NCI-H82 treated with DMSO at 0.1 percent for 48 hours (cell line): ENCODE results near the gene DACT1.
A peak's percentile ranks its signal among the peaks of the same experiment; 100 is the strongest.
"Not testable (repeated sequence)": the region's sequence is repeated elsewhere in the genome, so short reads cannot be mapped to it uniquely, and the experiment has no call there.

ENCODE experiments used
- DNase-seq: peaks from one replicate; lab custom pipeline; 2025; ENCODE audit not compliant: unreplicated experiment; lab: John Stamatoyannopoulos, UW

Gene DACT1, protein sequence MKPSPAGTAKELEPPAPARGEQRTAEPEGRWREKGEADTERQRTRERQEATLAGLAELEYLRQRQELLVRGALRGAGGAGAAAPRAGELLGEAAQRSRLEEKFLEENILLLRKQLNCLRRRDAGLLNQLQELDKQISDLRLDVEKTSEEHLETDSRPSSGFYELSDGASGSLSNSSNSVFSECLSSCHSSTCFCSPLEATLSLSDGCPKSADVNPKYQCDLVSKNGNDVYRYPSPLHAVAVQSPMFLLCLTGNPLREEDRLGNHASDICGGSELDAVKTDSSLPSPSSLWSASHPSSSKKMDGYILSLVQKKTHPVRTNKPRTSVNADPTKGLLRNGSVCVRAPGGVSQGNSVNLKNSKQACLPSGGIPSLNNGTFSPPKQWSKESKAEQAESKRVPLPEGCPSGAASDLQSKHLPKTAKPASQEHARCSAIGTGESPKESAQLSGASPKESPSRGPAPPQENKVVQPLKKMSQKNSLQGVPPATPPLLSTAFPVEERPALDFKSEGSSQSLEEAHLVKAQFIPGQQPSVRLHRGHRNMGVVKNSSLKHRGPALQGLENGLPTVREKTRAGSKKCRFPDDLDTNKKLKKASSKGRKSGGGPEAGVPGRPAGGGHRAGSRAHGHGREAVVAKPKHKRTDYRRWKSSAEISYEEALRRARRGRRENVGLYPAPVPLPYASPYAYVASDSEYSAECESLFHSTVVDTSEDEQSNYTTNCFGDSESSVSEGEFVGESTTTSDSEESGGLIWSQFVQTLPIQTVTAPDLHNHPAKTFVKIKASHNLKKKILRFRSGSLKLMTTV

DNA sequence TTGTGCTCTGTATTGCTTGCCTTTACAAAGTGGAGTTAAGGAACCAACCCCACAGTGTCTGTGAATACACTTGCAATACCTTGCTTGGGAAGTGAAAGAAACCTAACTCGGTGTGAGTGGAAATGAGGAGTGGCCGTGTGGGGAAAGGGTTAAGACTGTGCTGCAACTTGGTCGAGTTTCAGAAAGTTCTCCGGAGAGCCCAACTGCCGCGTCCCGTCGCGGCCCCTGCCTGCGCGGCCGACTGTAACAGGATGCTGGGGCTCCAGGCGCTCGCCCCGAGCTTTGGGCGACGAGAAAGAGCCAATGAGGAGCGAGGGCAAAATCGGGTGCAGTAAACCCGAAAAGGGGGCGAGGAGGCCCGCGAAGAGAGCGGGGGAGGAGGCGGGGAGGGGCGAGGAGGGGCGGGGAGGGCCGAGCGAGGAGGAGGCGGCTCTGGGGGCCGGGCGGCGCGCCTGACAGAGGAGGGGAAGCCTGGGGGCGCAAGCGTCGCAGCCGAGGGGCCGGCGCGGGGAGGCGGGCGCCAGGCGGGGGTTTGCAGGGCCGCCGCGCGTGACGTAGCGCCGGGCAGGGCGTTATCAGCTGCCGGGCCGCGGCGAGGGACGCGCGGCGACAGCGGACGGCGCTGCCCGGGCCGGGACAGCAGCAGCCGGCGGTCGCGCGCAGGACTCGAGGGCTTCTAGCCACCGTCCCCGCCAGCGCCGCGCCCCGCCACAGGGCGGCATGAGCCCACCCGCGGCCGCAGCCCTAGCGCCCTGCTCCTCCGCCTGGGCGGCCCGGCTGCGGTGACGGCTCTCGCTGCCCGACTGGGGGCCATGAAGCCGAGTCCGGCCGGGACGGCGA lies at the start of gene DACT1:
Gene DACT1, plus strand, starts transcription at position 572 of the 840 bp plus-strand sequence. Its CDS starts 241 bp downstream, at position 813.
- DNase-seq: peak; percentile 27

DNA sequence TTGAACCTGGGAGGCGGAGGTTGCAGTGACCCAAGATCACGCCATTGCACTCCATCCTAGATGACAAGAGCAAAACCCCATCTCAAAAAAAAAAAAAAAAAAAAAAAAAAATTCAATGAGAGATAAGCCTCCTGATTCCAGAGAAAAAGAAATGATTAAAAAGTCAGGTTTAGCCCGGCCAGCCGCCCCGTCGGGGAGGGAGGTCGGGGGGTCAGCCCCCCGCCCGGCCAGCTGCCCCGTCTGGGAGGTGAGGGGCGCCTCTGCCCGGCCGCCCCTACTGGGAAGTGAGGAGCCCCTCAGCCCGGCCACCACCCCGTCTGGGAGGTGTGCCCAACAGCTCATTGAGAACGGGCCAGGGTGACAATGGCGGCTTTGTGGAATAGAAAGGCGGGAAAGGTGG lies 49.4 kb upstream of the DACT1 start:
- not testable (repeated sequence) for DNase-seq

DNA sequence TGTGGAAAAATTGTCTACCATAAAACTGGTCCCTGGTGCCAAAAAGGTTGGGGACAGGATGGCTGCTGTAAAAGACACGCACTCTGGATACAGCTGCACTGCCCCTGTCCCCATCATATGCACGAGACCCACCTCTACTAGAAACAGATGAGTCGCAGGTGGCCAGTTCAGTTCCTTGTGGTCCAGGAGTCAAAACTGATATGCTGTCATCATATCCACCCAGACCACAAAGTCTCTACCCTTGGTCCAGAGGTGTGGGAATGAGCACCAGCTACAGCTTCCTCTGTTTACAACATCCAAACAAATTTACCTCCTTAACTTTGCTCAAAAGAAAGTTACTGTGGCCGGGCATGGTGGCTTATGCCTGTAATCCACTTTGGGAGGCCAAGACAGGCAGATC lies 43.8 kb upstream of the DACT1 start:
- no peak for DNase-seq

DNA sequence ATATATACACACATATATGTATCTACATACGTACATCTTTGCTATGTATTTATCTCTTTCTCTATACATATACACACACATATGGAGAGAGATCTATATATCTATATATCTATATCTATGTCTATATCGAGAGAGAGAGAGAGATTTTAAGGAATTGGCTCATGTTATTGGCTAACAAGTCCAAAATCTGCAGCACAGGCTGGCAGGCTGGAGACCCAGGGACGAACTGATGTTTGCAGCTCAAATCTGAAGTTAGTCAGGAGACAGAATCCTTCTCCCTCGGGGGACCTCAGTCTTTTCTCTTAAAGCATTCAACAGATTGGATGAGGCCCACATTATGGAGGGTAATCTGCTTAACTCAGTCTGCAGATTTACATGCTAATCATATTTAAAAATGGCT lies 40.7 kb upstream of the DACT1 start:
- peak; percentile 30 for DNase-seq

DNA sequence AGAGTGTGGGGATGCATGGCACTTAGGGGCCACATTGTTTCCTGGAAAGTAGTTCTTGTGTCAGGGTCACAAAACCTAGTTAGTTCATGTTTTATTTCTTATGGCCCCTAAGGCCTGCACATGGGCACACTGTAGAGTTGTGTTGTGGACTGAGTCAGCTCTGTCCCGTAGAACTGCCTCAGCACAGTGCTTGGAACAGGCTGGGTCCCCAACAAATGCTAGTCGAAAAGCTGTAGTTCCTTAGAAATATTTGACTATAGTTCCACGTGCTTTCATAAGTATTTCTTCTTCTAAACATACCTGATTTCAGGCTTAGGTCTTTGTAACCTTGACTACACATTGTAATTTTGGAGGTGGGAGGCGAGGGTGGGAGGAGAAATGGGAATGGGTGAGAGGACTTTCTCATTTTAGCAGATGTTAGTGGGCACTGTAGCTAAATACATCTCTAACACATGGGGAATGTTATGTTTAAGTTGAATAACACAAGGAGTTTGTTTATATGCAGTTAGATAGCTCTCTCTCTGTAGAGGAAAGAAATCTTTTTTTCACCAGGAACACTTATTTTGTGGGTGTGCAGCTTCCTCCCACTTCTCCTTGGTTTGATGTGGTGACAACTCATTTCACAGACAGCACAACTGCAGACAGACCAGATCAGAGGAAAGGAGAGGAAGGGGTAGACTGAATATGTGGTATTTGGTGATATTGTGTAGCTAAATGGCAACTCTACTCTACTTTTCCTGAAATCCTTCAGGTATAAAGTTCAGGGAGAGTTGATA lies 39.5 kb upstream of the DACT1 start:
- no peak for DNase-seq

DNA sequence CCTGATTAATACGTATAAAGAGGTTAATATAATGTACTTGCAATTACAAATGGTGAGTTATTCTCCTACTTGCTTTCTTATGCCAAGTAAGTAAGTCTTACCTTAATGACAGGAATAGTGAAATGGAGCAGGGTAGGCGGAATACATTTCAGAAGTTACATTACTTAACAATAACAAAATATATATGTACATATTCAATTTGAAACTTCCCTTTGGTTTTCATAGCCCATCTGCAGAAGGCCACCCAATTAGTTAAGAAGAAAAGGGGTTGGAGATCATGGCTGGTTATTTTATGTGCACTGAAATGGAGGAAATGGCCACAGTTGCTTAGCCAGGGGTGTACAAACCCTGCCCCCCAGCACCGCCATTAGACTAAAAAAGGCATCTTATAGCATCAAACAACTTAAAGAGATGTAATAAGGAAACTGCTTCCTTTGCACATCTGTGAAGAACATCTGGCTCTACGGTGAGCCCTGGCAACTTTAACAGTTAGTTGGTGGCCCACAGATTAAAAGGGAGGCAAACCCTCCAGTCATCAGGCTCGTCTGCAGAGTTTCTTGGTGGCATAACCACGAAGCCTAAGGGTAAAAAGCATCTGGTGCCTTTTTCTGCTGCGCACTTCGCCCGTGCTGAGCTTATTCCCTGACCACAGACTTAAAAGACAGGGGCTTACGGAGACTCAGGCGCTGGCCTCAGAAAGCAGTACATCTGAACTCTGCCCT lies 38.8 kb upstream of the DACT1 start:
- no peak for DNase-seq

DNA sequence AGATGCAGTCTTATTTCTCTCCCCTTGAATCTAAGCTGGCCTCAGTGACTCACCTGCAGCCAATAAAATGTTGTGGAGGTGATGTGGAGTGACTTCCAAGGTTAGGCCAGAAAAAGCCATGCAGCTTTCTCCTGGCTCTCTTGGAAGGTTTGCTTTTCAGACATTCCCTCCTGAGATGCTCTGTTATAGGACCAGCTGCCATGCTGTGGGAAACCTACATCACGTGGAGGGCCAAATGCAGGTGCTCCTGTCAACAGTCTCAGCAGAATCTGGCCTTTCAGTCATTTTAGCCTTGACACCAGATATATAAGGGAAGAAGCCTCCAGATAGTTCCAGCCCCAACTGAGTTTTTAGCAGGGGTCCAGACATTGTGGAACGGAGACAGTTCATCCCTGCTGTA lies 38.1 kb upstream of the DACT1 start:
- DNase-seq: no peak

DNA sequence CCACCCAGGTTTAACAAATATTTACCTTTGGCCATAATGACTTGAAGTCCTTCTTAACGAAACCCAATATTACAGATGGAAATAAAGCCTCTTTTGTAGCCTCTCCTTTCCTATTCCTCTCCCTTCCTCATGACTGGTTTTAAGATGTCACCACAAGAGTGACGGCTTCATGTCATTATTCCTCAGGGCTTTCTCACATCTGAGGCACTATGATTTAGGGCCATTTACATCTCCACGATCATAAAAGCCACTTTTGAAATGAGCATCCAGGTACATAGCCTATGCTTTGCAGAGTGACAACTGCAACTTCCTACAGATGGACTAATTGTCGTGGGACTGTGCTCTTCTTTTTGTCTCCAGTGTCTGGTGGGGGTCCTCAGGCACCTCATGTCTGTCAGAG lies 32.3 kb upstream of the DACT1 start:
- DNase-seq: no peak

DNA sequence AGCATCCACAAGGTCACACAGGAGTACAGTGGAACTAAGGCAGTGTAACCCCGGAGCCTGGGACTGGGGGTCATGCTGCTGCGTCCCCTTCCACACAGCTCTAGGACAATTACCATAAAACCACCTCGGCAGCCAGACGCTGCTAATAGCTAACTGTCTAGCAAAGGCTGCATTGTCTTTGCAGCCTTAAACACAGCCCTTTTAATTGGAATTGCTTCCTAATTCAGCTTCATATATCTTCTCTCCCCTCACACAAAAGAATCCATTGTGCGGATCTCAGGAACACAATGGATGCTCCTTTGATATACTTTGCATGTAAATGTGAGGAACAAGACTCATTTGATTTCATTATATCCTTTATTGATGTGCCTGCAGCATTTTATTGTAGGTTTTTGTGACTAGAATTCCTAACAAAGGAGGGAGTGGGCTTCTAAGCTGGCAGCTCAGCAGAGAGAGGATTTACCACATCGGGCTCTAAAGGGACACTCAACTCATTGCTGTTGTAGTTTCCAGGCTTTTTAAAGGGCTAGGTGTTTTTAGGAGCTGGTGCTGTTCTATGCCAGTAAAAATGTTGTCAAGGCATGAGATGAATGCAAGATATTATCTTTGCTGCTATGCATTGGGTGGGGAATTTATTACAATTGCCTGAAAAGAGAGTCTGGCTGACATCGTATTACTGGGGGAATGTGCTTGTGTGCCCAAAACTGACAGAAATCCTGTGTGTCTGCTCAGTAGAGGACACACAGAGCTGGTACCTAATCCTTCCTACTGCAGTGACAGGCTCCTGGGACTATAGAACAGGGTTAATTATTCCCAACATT lies 30.4 kb upstream of the DACT1 start:
- DNase-seq: no peak

DNA sequence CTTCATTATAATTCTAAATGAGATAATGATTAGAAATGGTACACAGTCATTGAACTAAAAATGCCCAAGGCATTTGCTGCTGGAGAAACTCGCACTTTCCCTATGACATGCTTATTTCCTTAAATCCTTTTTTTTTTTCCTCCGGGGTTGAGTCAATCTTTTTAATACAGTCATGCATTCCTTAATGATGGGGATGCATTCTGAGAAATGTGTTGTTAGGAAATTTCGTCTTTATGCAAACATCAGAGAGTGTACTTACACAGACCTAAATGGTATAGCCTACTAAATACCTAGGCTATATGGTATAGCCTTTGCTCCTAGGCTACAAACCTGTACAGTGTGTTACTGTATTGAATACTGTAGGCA lies 29.8 kb upstream of the DACT1 start:
- no peak for DNase-seq

DNA sequence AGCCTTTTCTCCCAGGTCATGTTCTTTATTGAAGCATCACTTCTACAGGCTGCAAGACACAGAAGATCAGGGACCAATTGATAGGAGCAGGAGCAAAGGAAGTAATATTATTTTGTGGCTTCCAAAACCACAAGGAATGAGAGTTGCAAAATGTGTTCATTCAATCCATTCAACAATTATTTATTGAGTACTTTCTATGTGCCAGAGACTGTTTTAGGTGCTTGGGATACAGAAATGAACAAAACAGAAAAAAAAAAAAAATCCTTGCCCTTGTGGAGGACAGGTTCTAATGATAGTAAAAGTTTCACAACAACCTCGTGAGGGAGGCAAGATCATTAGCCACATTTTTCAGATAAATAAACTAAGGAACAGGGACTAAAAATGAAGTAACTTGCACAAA lies 20.1 kb upstream of the DACT1 start:
- no peak for DNase-seq

DNA sequence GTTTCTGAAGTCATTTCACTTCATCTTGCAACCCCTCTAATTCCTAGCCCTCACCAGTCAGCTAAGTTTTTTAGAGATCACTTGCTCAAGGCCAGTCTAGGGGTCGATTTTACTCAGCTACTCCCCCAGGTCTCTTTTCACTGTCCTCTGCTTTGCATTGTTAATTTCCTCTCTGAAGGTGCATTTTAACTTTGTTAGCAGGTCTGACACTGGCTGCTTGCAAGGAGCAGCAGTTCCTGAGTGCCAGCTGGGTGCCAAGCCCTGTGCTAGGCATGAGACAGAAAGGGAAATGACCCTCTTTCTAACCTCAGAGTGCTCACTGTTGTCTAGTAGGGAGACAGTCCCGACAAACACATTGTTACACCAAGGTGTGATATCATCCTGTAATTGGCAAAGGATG lies 17.8 kb upstream of the DACT1 start:
- DNase-seq: no peak

DNA sequence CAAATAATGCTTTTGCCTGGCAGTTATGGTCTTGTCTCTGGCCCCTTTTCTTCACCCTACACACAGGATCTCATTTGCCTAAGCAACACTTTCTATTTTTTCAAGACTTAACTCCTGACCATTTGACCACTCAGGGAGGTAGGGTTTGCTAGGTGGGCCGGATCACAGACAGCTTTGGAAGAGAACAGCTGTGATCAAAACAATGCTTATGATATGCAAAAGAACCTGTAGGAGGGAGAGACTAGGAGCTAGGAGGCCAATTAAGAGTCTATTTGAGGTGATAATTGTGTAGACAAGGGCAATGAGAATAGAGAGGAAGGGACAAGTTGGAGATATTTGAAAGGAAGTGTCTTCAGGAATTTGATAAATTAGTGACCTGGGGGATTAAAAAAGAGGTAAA lies 12.3 kb upstream of the DACT1 start:
- no peak for DNase-seq

DNA sequence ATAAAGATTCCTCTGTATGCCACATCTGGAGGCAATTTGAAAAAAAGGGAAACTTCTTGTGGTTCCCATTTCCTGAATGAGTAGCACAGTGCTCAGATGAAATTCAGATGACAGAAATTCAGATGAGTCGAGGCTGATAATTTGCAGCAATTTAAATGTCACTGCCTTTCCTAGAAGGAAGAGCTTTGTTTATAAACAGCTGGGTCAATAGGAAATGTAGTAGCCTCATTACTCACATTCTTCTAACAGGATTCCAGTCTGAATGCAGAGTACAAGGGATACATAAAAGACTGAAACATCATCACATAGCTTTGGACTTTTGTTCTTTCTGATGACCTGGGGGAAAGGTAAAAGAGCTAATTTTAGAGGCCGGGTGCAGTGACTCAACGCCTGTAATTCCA lies 11.3 kb upstream of the DACT1 start:
- DNase-seq: no peak

DNA sequence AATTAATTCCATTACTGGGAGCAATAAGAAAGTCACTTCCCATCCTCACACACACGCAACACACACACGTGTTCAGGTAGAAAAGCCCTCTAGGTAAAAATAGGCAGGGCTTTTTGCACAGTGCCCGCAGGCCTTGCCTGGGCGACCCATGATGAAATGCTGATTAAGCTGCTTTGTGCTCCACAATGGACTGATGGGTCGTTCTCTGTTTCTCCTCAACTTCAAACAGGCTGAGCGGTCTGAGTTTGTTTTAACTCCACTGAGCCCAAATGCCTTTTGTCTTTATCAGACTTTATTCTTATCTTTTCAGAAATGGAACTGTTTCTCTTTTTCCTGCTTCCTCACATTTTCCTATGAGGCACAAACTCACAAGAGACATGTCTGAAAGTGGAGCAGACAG lies 9.4 kb upstream of the DACT1 start:
- no peak for DNase-seq

DNA sequence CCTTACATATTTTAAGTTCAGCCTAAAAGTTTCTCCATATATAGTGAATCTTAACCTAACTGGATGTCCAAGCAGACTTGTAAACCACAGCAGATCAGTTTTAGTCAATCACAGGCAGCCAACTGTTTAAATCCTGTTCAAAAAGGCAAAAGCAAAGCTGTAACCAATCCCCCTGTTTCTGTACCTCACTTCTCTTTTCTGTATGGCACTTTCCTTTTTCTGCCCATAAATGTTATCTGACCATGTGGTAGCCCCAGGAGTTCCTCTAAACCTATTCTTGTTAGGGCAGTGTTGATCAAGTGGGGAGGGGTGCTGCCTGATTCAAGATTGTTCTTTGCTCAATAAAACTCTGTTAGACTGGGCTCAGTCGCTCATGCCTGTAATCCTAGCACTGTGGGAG lies 8.5 kb upstream of the DACT1 start:
- DNase-seq: no peak

DNA sequence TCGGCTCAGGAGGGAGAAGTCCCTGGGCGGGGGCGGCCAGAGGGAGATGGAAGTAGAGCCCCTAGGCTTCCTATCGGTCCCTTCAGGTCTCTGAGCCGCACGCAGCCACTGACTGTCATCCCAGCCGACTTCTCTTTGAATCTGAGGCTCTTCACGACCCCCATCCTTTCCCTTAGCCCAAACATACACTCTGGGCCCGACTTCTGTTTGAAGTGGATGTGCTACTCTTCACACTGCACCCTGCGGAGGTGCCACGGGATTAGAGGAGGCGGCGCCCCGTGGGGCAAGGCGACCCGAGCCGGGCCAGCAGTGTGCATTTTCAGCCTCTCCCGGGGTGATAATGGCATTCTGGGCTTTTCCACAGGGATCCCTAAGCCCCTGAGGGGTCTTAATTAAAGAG lies 6.0 kb upstream of the DACT1 start:
- DNase-seq: no peak

DNA sequence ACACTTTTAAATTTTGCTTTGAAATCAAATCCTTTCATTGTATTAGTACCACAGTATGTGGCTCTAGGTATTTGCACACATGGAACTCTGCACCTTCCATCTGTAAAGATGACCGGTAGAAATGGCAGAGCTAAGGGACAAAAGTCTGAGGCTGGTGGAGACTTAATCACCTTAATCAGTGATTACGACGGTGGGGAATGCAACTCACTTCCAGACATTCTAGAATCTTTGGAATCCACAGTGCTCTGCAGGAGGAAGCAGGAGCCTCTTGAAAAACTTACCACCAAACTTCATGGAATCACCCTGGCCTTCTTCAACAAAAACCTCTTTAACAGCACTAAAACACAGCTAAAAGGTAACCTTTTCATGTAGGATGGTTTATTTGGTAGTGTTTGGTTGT lies 3.9 kb upstream of the DACT1 start:
- no peak for DNase-seq

DNA sequence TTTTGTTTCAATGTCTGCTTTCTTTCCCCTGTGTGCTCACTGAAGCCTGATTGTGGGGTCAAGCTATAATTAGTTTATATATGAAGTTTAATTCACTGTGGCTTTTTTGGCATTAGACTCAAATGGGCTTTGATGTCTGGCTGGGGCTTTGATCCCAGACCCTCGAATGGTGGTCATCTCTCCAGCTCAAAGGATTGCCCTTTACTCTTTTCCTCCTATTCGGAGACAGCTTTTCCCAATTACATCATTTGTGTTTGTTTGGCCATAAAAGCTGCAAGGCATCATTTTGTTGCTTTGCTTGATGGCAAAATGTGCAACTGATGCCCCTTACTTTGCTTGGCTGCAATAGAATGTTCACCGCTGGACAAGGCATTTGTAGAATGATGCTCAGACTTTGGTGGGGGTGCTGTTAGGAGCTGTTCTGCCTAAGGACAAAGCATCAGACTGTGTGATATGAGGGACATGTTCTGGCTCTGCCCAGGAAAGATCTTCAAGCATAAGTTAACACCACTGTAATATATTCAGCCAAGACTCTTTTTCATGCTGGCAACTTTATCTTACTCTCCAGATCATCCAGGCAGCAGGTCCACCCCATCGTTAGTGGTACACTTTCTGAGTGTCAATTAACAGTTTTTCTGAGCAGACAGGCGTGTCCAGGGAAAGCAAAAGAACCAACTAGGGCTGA lies 3.2 kb upstream of the DACT1 start:
- DNase-seq: no peak
